ENCODE measurements around the gene CDH15. TPM values are rescaled to one million over a fixed set of nuclear protein-coding genes. Genes with fewer than 3 reads are reported as not detected.

Gene CDH15
- total RNA-seq, 3 donors from 2014 or later, result not detected

DNA sequence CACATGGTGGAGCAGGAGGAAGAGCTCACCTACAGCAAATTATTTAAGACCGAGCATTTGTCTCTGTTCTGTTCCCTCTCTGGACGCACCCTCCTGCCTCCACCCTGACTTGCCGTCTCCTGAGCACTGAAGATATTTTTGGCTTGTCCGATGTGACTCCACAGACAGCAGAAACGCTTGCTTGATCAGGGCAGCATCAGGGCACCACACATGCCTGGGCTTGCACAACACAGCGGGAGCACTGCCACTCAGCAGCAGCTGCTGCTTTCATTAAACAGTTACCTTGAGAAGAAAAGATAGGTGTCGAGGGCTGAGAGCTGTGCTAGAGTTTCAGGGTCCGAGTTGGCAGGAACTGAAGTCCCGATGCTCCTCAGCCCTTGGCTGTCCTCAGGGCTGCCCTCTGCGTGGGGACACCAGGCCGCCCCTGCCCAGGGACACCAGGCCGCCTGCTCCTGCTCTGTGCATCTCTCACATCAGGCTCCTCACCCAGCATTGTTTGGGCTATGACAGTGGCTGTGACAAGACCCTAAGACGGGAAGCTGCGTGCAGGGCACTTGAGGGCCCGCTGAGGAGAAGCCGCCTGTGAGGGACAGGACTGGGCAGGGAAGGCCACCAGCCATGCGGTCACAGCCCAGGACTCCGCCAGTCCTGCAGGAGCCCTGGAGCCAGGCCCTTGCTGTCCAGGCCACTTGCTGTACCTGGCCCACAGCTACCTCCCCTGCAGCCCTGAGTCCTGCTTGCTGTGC is 21.3 kb upstream of the CDH15 start:
- H3K36me3 ChIP-seq, result no peaks in the 10 kb centered on the region

DNA sequence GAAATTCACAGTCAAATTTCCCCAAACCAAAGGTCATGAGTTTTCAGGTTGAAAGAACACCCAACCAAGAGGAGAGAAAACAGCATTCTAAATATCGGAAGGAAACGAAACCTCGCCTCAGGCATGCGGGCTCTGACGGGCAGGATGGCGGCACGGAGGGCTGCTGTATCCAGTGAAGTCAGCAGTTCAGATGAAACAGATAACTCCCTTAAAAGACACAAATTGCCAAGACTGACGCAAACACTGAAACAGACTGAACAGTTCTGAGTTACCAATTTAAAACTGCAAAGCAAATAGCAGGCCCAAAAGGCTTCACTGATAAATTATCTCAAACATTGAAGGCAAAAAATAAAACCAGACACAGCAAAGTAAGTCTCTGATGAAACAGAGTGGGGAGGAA is 20.6 kb upstream of the CDH15 start:
- Histone ChIP-seq H3K4me3 (no peak overlapping the region), H3K4me1 (peaks cover 4 to 18% of the 10 kb centered on the region in 2 donors), H3K9me3 (peaks cover 9 to 10% of the 10 kb centered on the region in 2 donors), H3K27ac (no peak overlapping the region), H3K27me3 (no peaks in the 10 kb centered on the region), H3K36me3 (no peaks in the 10 kb centered on the region)
- DNase-seq (ENCODE audit: low spot score in 2 of 2), result no peak
- intact Hi-C loops (cut with DNase I; ENCODE audit: low total_unique reads), result no loop called here
- TF ChIP-seq POLR2A (IDR thresholded peaks at IDR 0.05), result no peak
- no peak for TF ChIP-seq POLR2AphosphoS5 (IDR thresholded peaks at IDR 0.05)
- TF ChIP-seq, protein P1, sequence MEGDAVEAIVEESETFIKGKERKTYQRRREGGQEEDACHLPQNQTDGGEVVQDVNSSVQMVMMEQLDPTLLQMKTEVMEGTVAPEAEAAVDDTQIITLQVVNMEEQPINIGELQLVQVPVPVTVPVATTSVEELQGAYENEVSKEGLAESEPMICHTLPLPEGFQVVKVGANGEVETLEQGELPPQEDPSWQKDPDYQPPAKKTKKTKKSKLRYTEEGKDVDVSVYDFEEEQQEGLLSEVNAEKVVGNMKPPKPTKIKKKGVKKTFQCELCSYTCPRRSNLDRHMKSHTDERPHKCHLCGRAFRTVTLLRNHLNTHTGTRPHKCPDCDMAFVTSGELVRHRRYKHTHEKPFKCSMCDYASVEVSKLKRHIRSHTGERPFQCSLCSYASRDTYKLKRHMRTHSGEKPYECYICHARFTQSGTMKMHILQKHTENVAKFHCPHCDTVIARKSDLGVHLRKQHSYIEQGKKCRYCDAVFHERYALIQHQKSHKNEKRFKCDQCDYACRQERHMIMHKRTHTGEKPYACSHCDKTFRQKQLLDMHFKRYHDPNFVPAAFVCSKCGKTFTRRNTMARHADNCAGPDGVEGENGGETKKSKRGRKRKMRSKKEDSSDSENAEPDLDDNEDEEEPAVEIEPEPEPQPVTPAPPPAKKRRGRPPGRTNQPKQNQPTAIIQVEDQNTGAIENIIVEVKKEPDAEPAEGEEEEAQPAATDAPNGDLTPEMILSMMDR (IDR thresholded peaks at IDR 0.05), result no peak

More for the DNA sequence above, 21.3 kb upstream of the CDH15 start:
- H3K27ac ChIP-seq, result no peak overlapping the region
- intact Hi-C loops (cut with DNase I; ENCODE audit: low total_unique reads), result no loop called here
- TF ChIP-seq POLR2A (IDR thresholded peaks at IDR 0.05) (no peak), POLR2AphosphoS5 (IDR thresholded peaks at IDR 0.05) (no peak)
- TF ChIP-seq, protein P1 (IDR thresholded peaks at IDR 0.05), result no peak
- H3K9me3 ChIP-seq, result peaks cover 9 to 10% of the 10 kb centered on the region in 2 donors
- H3K4me1 ChIP-seq, result peaks cover 3 to 16% of the 10 kb centered on the region in 2 donors
- no peaks in the 10 kb centered on the region for H3K27me3 ChIP-seq
- H3K4me3 ChIP-seq, result no peak overlapping the region
- no peak for DNase-seq (ENCODE audit: low spot score in 2 of 2)

DNA sequence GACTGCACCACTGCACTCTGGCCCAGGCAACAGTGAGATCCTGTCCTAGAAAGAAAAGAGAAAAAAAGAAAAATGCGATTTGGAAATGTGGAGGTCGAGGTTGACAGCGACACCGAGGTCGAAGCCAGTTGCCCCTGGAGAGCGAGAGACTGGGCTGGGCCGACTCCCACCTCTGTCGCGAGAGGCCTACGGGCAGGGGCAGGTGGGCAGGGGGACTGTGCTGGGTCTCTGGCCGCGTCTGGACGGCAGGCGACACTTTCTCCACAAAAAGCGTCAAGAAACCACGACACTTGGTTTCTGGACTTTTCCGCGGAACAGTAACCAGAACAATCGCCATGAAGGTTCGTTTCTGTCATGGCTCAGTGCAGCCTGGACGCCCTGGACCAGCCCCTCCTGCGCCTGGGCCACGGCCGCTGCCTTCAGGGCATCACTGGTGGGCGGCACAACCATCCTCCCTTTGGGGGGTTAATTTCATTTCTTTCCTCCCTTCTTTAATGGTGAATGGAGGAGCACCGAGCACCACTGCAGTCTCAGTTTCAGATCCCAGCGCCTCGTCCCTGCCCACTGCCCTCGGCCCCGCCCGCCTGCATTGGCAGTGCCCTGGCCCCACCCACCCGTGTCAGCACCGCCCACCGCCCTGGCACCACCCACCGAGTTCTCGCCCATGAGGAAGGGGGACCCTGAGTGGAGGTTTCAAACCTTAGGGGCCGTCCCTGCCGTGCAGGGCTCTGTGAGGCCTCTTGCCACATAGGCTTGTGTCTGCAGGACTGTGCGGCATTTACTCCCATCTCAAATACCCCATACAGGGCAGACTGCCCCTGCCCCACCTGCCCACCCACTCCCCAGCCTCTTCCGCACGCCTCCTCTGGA is 18.5 kb upstream of the CDH15 start:
- Histone ChIP-seq H3K27ac (no peak overlapping the region), H3K27me3 (no peaks in the 10 kb centered on the region), H3K4me3 (no peak overlapping the region), H3K4me1 (peaks cover 4 to 18% of the 10 kb centered on the region in 2 donors), H3K36me3 (no peaks in the 10 kb centered on the region), H3K9me3 (peaks cover 9 to 10% of the 10 kb centered on the region in 2 donors)
- DNase-seq (ENCODE audit: low spot score in 2 of 2), result no peak
- intact Hi-C loops (cut with DNase I; ENCODE audit: low total_unique reads), result no loop called here
- TF ChIP-seq POLR2AphosphoS5 (IDR thresholded peaks at IDR 0.05) (no peak), POLR2A (IDR thresholded peaks at IDR 0.05) (no peak)
- TF ChIP-seq, protein P1 (IDR thresholded peaks at IDR 0.05), result no peak

DNA sequence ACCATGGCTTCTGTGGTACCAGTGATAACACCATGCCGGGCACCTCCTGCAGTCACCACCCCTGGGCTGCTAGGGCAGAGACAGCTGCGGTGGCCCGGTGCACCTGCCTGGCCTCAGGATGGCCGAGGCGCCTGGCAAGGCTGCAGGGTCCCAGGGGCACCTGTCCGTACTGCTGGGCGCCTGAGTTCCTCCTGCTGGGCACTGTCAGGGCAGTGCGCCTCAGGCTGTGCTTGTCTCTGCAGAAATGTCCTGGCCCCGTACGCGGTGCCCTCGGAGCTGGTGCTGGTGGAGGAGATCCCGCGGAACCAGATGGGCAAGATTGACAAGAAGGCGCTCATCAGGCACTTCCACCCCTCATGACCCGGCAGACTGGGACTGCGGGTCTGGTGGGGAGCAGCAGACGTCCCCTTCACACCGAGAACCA is 17.7 kb upstream of the CDH15 start:
- H3K27me3 ChIP-seq, result peaks cover 0 to 2% of the 10 kb centered on the region in 2 donors
- TF ChIP-seq, protein P1 (IDR thresholded peaks at IDR 0.05), result no peak
- TF ChIP-seq POLR2AphosphoS5 (IDR thresholded peaks at IDR 0.05), result no peak
- no peak for TF ChIP-seq POLR2A (IDR thresholded peaks at IDR 0.05)
- no peak for DNase-seq (ENCODE audit: low spot score in 2 of 2)
- H3K9me3 ChIP-seq, result peaks cover 9 to 10% of the 10 kb centered on the region in 2 donors
- H3K27ac ChIP-seq, result no peak overlapping the region
- no peak overlapping the region for H3K4me3 ChIP-seq
- intact Hi-C loops (cut with DNase I; ENCODE audit: low total_unique reads), result no loop called here
- peaks cover 4 to 18% of the 10 kb centered on the region in 2 donors for H3K4me1 ChIP-seq
- no peaks in the 10 kb centered on the region for H3K36me3 ChIP-seq
